Thyroid gland (tissue), 4 donors: ENCODE results near the gene LAMTOR1.

Source experiments
- POLR2A ChIP-seq, 2 donors: fragments of 450-650 bp; IDR thresholded peaks; one replicate each; pipeline ENCODE4 v1.6.1; 2017; ENCODE audit warnings: antibody characterized with exemption in 2 of 2, mild to moderate bottlenecking in 2 of 2, moderate library complexity in 1 of 2
- TF ChIP-seq, protein P1 (sequence below), 6 experiments: fragments of 200-600 bp in 3 of 6; fragments of 450-650 bp in 3 of 6; sonication (generic) in 3 of 6; IDR thresholded peaks; one replicate each; pipeline ENCODE4 v1.5.1; 2016 to 2019; ENCODE audit warnings: antibody characterized with exemption in 6 of 6, mild to moderate bottlenecking in 2 of 6, inconsistent platforms in 1 of 6, moderate library complexity in 1 of 6

DNA sequence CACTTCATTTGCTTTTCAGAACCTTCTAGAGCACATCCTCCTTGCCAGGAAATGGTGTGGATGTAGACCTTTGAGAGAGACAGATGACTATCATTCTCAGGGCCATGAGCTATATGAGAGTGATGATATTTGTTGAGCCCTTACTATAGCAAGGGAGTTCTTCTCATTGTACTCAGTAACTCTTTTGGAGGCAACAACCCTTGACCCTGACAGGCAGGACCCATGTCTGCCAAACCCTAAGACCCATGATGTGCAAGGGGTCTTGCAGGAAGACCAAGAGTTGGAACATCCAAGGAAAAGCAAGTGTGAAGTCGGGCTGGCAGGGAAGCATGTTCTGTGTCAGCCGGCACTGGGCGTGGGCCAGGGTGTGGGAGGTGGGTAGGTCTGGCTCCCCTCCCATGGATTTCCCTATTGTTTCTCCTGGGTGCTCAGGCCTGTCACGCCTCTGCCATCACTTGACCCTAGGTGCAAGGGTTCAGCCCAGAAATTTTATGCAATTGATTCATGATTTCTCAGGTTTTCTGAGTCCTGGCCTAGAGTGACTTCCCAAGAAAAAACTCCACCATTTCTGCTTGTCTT, 33.7 kb upstream of the LAMTOR1 start:
- TF ChIP-seq, protein P1, sequence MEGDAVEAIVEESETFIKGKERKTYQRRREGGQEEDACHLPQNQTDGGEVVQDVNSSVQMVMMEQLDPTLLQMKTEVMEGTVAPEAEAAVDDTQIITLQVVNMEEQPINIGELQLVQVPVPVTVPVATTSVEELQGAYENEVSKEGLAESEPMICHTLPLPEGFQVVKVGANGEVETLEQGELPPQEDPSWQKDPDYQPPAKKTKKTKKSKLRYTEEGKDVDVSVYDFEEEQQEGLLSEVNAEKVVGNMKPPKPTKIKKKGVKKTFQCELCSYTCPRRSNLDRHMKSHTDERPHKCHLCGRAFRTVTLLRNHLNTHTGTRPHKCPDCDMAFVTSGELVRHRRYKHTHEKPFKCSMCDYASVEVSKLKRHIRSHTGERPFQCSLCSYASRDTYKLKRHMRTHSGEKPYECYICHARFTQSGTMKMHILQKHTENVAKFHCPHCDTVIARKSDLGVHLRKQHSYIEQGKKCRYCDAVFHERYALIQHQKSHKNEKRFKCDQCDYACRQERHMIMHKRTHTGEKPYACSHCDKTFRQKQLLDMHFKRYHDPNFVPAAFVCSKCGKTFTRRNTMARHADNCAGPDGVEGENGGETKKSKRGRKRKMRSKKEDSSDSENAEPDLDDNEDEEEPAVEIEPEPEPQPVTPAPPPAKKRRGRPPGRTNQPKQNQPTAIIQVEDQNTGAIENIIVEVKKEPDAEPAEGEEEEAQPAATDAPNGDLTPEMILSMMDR (IDR thresholded peaks at IDR 0.05) = no peak
- TF ChIP-seq POLR2A (IDR thresholded peaks at IDR 0.05) = no peak
